GM12872 (cell line): ENCODE data around the gene PRDM16.

Experiments used
- TF ChIP-seq, protein P1 (sequence below): IDR thresholded peaks from 3 replicates; pipeline ENCODE4 v1.5.1; 2011; ENCODE audit warnings: low read depth, mild to moderate bottlenecking, low read length, moderate library complexity; ENCODE audit not compliant: insufficient read depth

PRDM16 gene

DNA sequence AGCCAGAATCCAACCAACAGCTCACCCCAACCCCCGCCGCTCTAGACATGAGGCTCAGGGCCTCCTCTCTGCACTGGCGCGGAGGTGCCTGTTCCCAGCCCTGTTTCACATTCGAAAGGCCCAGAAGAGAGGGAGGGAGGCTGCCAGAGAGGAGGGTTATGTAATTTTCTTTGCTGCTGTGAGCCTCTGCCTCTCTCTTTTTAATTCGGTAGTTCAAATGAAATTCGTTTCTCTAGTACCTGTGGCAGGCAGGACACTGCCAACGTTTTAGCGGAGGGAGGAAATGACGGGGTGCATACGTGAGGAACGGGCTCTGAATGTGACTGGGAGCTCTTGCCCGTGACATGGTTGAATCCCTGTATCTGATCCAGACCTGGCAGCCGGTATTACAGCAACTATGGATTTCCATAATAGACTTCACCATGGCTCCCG is 9.4 kb downstream of the PRDM16 start:
- TF ChIP-seq, protein P1, sequence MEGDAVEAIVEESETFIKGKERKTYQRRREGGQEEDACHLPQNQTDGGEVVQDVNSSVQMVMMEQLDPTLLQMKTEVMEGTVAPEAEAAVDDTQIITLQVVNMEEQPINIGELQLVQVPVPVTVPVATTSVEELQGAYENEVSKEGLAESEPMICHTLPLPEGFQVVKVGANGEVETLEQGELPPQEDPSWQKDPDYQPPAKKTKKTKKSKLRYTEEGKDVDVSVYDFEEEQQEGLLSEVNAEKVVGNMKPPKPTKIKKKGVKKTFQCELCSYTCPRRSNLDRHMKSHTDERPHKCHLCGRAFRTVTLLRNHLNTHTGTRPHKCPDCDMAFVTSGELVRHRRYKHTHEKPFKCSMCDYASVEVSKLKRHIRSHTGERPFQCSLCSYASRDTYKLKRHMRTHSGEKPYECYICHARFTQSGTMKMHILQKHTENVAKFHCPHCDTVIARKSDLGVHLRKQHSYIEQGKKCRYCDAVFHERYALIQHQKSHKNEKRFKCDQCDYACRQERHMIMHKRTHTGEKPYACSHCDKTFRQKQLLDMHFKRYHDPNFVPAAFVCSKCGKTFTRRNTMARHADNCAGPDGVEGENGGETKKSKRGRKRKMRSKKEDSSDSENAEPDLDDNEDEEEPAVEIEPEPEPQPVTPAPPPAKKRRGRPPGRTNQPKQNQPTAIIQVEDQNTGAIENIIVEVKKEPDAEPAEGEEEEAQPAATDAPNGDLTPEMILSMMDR = no peak

DNA sequence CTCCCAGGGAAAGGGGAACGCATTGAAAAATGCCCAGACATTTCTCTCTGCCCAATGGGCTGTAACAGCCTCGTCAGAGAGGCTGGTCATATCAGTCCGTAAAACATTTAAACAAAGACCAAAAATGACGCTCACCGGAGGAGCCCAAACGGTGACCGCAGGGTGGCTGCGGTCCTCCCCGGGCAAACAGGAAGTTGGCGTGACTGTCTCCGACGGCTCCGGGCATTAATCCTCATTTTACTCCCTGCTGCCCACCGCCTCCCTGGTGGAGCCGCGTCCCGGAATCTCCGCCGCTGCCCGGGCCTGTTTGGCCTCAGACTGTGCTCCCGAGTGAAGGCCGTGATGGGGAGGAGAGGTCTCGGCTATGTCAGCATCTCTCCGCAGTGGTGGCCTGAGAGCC is 9.9 kb downstream of the PRDM16 start:
- TF ChIP-seq, protein P1 = no peak

DNA sequence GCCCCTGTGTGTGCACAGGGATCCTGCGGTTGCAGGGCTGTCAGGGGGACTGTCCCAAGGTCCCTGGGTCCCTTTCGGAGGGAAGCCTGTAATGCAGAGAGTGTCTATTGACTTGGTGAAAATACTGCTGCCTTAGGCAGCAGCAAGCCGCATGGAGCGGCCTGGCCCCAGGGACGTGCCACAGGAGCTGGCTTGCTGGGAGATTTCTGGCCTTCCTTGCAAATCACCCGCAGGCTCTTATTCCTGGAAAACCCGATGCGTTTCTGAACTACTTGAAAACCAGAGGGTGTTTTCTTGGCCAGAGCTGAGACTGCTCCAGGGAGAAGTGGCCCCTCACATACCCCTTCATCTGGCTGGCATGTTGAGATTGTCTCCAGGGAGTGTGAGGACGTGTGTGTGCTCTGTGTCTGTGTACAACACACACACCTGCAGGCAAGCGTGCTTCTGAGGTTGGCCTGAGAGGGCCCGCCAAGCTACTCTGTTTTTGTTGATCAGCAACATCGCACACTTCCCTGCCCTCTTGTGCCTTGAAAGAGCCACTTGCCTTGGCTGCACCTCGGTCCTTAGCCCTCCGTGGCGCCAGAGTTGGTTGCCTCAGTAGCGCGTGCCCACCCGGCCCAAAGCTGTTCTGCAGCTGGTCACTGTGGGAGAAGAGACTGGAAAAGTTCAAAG is 10.5 kb downstream of the PRDM16 start:
- TF ChIP-seq, protein P1 = no peak

GRCh38 chr1:3080053-3080955 is 11.3 kb downstream of the PRDM16 start:
- TF ChIP-seq, protein P1 = no peak

- TF ChIP-seq, protein P1 = no peak
These were observed 12.2 kb downstream of the PRDM16 start for GRCh38 chr1:3081171-3081683.

DNA sequence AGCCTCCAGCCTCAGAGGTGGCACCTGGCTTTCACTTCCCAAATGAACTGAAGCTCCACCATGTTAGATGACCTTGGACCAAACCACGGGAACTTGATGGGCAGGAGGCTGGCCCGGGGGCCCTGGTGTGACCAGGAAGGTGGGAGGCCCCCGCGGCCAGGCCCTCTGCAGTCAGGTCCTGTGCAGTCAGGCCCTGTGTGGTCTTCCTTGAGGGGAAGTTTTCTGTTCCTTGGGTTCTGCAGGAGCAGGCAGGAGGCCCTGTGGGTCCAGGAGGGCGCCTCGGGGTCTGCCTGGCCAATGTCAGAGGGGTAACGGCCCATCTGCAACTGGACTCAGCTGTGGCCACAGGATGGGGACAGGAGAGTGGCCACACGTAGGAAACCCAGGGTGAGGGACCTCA is 13.0 kb downstream of the PRDM16 start:
- TF ChIP-seq, protein P1 = no peak
